HepG2 (cell line): ENCODE results near the gene ZNHIT1. TPM values are rescaled to one million over a fixed set of nuclear protein-coding genes. Genes with fewer than 3 reads are reported as not detected.

Source experiments
- ATAC-seq: fragments of 200-7000 bp; cut with Tn5 transposase; 3 replicates; pipeline ENCODE4 v1.9.1; 2020; ENCODE audit warnings: mild to moderate bottlenecking, moderate library complexity
- BruUV-seq: library from RNA; stranded (reverse); fragments of 400-500 nt; replicated peaks from 2 replicates; lab custom pipeline; 2021; lab: Mats Ljungman, UMichigan
- CTCF ChIA-PET: fragments of 300-600 bp; formaldehyde crosslinking; extraction: SDS; loops from one replicate; lab custom pipeline; 2021; ENCODE audit warnings: low total read pairs, inconsistent platforms, low intra/inter-chr PET ratio; lab: Yijun Ruan, JAX
- POLR2A ChIA-PET: fragments of 350-600 bp; sonication (Branson Sonifier 250); formaldehyde crosslinking; loops from one replicate; lab custom pipeline; 2020; ENCODE audit warnings: antibody characterized with exemption, inconsistent platforms; lab: Yijun Ruan, JAX
- DNase-seq: peaks from one replicate; pipeline ENCODE4 v3.0.0-alpha.2; 2015; ENCODE audit warnings: low spot score
- FAIRE-seq: peaks from 3 replicates; lab custom pipeline; 2011; peaks lifted over from hg19 to GRCh38; lab: Jason Lieb, UNC
- H2AFZ ChIP-seq: one replicate; pipeline ENCODE4 v1.6.1; 2011; ENCODE audit warnings: low read length, inconsistent platforms
- H3K27ac ChIP-seq: fragments of 300-600 bp; 3 replicates; pipeline ENCODE4 v1.8.0; 2011; ENCODE audit warnings: mixed run types, mild to moderate bottlenecking, mixed read lengths, low read length, inconsistent platforms; ENCODE audit not compliant: insufficient read depth; ENCODE audit errors: extremely low read length
- H3K27me3 ChIP-seq, 2 experiments: fragments of 200-600 bp in 1 of 2; 2 replicates in 1 of 2; 3 replicates in 1 of 2; pipeline versions ENCODE4 v1.6.0 to v1.8.0; 2011; ENCODE audit warnings: low read length in 2 of 2, mild to moderate bottlenecking in 2 of 2, moderate library complexity in 2 of 2, inconsistent platforms in 1 of 2; ENCODE audit not compliant: insufficient read depth in 2 of 2, control insufficient read depth in 1 of 2
- H3K36me3 ChIP-seq, 2 experiments: fragments of 200-600 bp in 1 of 2; replicated peaks in 1 of 2; 2 replicates in 1 of 2; 3 replicates in 1 of 2; pipeline versions ENCODE4 v1.5.1 to v1.8.0; 2011; ENCODE audit warnings: low read length in 2 of 2, inconsistent platforms in 1 of 2; ENCODE audit not compliant: insufficient read depth in 2 of 2, control insufficient read depth in 1 of 2
- H3K4me1 ChIP-seq: 2 replicates; pipeline ENCODE4 v1.5.1; 2012; ENCODE audit warnings: low read length, inconsistent platforms; ENCODE audit not compliant: insufficient read depth
- H3K4me2 ChIP-seq: 2 replicates; pipeline ENCODE4 v1.6.0; 2011; ENCODE audit warnings: low read depth, low read length, inconsistent platforms
- H3K4me3 ChIP-seq, 3 experiments: fragments of 200-600 bp in 1 of 3; sonication (generic), shearing (Covaris generic) in 1 of 3; replicated peaks in 1 of 3; 2 replicates each; pipeline ENCODE4 v1.5.1; 2011 to 2016; ENCODE audit warnings: low read length in 3 of 3, inconsistent platforms in 2 of 3, low read depth in 2 of 3, mild to moderate bottlenecking in 2 of 3, control low read depth in 1 of 3, mixed read lengths in 1 of 3; ENCODE audit not compliant: insufficient read depth in 1 of 3
- H3K79me2 ChIP-seq: one replicate; pipeline ENCODE4 v1.6.1; 2011; ENCODE audit warnings: low read length, inconsistent platforms; ENCODE audit not compliant: insufficient read depth
- H3K9ac ChIP-seq: 2 replicates; pipeline ENCODE4 v1.6.0; 2011; ENCODE audit warnings: mild to moderate bottlenecking, low read depth, low read length, inconsistent platforms; ENCODE audit not compliant: insufficient read depth
- H3K9me3 ChIP-seq: 2 replicates; pipeline ENCODE4 v1.5.1; 2012; ENCODE audit warnings: mild to moderate bottlenecking, low read length
- H4K20me1 ChIP-seq: 2 replicates; pipeline ENCODE4 v1.6.0; 2011; ENCODE audit warnings: inconsistent platforms, mild to moderate bottlenecking, low read length, moderate library complexity; ENCODE audit not compliant: insufficient read depth
- ETS1 ChIP-seq: sonication (generic); formaldehyde crosslinking; IDR thresholded peaks from 2 replicates; pipeline ENCODE4 v1.4.0; 2020; ENCODE audit warnings: missing genetic modification reagents
- FOSL1 ChIP-seq: sonication (generic); formaldehyde crosslinking; IDR thresholded peaks from 2 replicates; pipeline ENCODE4 v1.9.0; 2021; ENCODE audit warnings: missing genetic modification reagents, borderline replicate concordance
- KDM2A ChIP-seq: sonication (generic); formaldehyde crosslinking; IDR thresholded peaks from 2 replicates; pipeline ENCODE4 v1.4.0; 2020; ENCODE audit warnings: low read depth, missing genetic modification reagents, borderline replicate concordance
- MXI1 ChIP-seq: IDR thresholded peaks from 3 replicates; pipeline ENCODE4 v1.6.1; 2012; ENCODE audit warnings: low read depth, low read length, inconsistent platforms, borderline replicate concordance
- ZNF512 ChIP-seq: sonication (generic); formaldehyde crosslinking; IDR thresholded peaks from 2 replicates; pipeline ENCODE4 v1.4.0; 2020; ENCODE audit warnings: mild to moderate bottlenecking, missing genetic modification reagents
- ZSCAN21 ChIP-seq: sonication (generic); formaldehyde crosslinking; IDR thresholded peaks from 2 replicates; pipeline ENCODE4 v1.8.0; 2022; ENCODE audit warnings: mild to moderate bottlenecking, missing genetic modification reagents, moderate library complexity, borderline replicate concordance
- WGBS: methylation state at CpG from one replicate; pipeline ENCODE4 v1.1.6; 2017; ENCODE audit warnings: low lambda C conversion rate; 5-methylcytosine and 5-hydroxymethylcytosine counted together
- in situ Hi-C: cut with HindIII; loops from 2 replicates; pipeline ENCODE4 v1.10.0; 2017; ENCODE audit warnings: low pct_unique_long_range_greater_than_20kb; ENCODE audit not compliant: extremely low pct_ligation_motif_present
- intact Hi-C: fragments of 100-400 bp; cut with micrococcal nuclease; formaldehyde crosslinking; loops from one replicate; pipeline ENCODE4 v1.10.0; 2022; ENCODE audit not compliant: unreplicated experiment
- polyA plus RNA-seq, 8 experiments: library from polyadenylated mRNA; depleted of rRNA in 3 of 8; stranded (reverse) in 7 of 8; unstranded in 1 of 8; fragments of >200 nt; fragmentation: Illumina TruSeq in 4 of 8; extraction: Trizol in 4 of 8; gene quantifications; 2 replicates each; pipeline versions ENCODE4 v1.2.1 to v1.2.3, GENCODE V29; 2011 to 2016; ENCODE audit warnings: low read depth in 4 of 8, missing spikeins in 1 of 8, mixed read lengths in 1 of 8; ENCODE audit not compliant: insufficient read depth in 1 of 8
- total RNA-seq, 5 experiments: library from RNA; depleted of rRNA; stranded (reverse); fragments of >200 nt; fragmentation: Illumina TruSeq; extraction: Trizol; gene quantifications; 2 replicates each; pipeline ENCODE4 v1.2.3, GENCODE V29; 2016; ENCODE audit warnings: low read depth in 1 of 5

The ZNHIT1 gene
- total and polyA plus RNA-seq, 2 of the 13 experiments (the other 11 are each of a cell fraction or from before 2014, with no cell fraction given), result 32.5 to 64.5 TPM

- TF ChIP-seq FOSL1 (CRISPR knock-in tag) (no peak), ZSCAN21 (CRISPR knock-in tag) (no peak), ZNF512 (CRISPR knock-in tag) (no peak), ETS1 (CRISPR knock-in tag) (no peak), MXI1 (no peak), KDM2A (CRISPR knock-in tag) (no peak)
- Histone ChIP-seq H3K4me2 (no peak overlapping the region), H3K9me3 (no peaks in the 10 kb centered on the region), H2AFZ (no peak overlapping the region), H4K20me1 (no peaks in the 10 kb centered on the region), H3K4me1 (no peaks in the 10 kb centered on the region), H3K4me3 (no peak overlapping the region), H3K79me2 (no peaks in the 10 kb centered on the region), H3K27me3 (no peaks in the 10 kb centered on the region), H3K9ac (no peak overlapping the region), H3K27ac (no peak overlapping the region), H3K36me3 (no peaks in the 10 kb centered on the region)
- in situ Hi-C loops (no loop called here), intact Hi-C loops (no loop called here)
- no peak for DNase-seq
- ChIA-PET POLR2A (no interaction called here), CTCF (no interaction called here)
- WGBS, result 59% methylated on average over 5 of the region's 5 CpGs
- BruUV-seq, result no TSS peak
- no peak for ATAC-seq
- FAIRE-seq, result no peak
Observed at GRCh38 chr7:101271021-101271420, 53.1 kb downstream of the ZNHIT1 start.
